Stimulated activated CD4-positive, alpha-beta T cell treated with anti-CD3 and anti-CD28 coated beads, Interleukin-1b, Interleukin-23, amount 100 ng/mL, for 24 hours (primary cell): ENCODE results near the gene TCP11L1.
"Not testable (repeated sequence)": the region's sequence is repeated elsewhere in the genome, so short reads cannot be mapped to it uniquely, and the experiment has no call there.

Source experiments
- DNase-seq, 4 experiments: peaks; one replicate each; pipeline ENCODE4 v3.0.0-alpha.2; 2020; ENCODE audit warnings: low read depth in 4 of 4, low spot score in 1 of 4

TCP11L1 gene

DNA sequence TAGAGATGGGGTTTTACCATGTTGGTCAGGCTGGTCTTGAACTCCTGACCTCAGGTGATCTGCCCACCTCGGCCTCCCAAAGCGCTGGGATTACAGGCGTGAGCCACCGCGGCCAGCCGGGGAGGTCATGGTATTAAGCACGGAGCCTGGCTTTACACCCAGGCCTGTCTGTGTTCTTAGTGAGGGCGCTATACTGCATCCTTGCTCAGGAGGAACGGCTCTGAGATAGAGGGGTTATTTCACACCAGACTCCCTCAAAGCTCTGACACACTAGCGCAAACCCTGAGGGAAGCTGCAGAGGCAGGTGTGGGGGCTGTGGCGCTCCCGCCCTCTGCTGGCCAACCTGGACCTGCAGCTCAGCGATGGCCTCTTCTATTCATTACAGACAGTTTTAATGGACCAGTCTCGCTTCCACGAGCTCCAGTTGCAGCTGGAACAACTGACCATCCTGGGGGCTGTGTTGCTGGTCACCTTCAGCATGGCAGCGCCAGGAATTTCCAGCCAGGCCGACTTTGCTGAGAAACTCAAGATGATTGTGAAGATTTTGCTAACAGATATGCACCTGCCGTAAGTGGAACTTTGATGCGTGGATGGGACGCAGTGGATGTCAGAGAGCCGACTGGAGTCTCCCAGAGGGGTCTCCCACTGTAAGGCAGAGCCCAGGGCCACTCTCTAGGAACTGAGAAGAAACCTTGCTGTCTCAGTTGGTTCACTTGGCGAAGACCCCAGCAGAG, 26.2 kb downstream of the TCP11L1 start:
- peak; percentile 26 to 58 (median 52) for DNase-seq

DNA sequence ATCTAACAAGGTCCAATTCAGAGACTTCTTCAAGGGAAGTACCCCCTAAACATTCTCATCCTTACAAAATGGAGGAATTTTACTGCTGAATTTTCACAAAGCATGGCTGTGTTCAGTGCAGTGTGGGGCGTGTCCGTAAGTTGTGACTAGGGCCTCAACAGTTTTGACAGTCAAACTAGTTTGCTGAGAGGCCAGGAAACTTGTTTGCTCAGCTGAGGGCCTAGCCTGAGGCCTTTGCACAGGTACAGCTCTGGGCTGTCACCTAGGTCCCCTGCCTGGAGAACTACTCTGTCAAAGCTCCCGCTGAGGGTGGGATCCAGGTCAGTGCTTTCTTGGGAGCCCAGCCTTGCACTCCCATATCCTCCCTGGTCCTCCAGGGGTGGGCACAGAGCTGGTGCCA, 27.9 kb downstream of the TCP11L1 start:
- DNase-seq, result no peak

DNA sequence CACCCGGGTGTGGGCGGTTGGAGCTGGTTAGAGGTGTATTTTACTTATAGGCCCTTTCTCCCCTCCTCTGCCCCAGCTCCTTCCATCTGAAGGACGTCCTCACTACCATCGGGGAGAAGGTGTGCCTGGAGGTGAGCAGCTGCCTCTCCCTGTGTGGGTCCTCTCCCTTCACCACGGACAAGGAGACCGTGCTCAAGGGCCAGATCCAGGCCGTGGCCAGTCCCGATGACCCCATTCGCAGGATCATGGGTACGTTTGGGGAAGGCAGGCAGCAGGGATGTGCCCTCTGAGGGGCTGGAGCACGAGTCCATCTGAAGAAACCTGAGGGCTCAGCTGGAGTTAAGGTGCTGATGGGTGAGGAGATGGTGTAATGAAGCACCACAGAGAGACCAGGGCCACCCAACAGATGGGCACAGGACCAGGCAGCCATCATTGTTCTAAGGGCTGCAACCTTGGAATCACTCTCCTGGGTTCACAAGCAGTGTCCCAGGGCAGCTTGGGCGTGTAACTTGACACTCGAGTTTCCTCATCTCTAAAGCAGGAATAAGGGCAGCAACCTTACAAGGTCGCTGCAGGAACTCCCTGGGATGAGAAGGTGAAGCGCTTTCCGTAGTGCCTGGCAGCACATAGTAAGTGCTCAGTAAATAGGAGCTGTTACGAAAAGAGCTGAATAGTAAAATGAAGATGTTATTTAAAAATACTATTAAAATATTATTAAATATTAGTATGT, 29.4 kb downstream of the TCP11L1 start:
- DNase-seq, result no peak

DNA sequence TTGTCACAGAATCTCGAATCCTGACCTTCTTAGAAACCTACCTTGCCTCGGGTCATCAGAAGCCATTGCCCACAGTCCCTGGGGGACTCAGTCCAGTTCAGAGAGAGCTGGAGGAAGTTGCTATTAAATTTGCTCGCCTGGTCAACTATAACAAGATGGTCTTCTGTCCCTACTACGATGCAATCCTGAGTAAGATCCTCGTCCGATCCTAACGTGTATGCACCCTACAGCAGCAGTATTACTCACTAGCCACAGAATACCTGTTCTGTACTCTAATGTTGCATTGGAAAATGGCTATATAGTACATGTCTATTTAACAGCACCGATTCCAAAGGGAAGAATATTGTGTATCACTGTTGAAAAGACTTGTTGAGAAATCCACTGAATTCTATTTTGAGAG, 33.1 kb downstream of the TCP11L1 start:
- DNase-seq, result no peak

DNA sequence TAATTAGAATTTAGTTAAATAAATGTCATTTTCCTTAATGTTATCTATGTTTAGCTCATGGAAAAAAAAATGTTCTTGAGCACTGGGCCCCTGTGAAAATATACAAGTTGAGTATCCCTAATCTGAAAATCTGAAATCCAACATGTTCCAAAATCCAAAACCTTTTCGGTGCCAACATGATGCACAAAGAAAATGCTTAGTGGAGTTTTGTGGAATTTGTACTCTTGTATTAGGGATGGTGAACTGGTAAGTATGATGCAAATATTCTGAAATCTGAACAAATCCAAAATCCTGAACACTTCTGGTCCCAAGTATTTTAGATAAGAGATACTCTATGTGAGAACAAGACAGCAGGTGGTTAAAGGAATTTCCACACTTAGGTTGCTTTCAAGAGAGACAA, 44.5 kb downstream of the TCP11L1 start:
- DNase-seq, result no peak

DNA sequence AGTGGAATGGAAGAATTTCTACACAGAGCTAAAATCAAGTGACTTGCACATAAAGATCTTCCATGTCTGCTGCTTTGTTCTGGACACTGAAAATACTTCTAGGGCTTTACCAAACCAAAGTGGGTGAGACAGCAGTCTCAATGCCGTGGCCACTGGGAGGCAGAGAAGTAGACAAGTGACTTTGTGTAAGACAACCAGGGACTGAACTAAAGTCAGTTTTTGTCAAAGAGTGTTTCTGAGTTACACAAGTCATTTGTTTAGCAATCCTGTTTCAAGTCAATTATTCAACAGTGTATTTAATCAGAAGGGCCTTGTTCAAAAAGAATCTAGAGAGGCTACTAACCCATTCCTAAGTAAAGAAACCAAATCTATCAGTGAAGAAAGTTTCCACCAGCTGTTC, 46.6 kb downstream of the TCP11L1 start:
- no peak for DNase-seq

DNA sequence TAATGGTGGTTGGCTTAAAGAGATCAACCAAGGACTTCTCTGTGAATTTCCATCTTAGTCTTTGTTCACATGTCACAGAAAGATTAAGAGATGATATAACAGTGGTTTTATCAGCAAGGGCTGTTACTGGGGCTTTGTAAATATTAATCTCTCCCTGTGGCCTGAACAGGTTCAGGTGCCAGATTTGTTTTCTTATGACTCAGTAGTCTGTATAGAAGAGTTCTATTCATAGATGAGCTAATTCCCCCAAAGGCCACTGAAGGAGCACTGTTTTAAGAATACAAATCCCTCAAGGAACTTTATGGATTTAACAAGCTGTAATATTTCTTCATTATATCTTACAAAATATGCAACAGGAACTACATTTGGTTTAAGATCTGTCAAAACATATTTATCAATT, 50.4 kb downstream of the TCP11L1 start:
- no peak for DNase-seq

DNA sequence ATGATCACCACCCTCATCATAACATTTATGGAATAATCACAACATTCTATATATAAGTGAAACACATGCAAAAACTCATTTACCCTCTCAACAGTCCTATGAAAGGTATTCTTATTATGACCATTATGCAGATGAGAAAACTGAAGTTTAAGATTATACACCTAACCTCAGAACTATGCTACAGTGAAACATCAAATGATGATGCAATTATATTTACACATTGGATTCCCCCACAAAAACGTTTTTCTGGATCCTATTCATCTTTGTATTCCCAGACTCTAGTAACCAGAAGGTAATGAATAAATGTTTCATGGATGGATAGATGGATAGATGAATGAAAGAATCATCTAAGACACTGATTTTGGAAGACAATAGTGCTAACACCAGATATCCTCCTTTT, 54.8 kb downstream of the TCP11L1 start:
- DNase-seq, result no peak

DNA sequence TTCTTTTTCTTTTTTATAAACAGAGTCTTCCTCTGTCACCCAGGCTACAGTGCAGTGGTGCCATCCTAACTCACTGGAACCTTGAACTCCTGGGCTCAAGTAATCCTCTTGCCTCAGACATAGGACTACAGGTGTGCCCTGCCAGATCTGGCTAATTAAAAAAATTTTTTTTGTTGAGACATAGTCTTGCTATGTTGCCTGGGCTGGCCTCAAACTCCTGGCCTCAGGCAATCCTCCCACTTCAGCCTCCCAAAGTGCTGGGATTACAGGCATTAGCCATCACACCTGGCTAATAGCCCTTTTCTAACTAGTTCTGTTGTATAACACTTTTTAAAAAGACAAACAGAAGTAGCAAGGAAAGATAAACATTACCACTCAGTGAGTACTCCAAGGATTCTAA, 64.5 kb downstream of the TCP11L1 start:
- no peak for DNase-seq

DNA sequence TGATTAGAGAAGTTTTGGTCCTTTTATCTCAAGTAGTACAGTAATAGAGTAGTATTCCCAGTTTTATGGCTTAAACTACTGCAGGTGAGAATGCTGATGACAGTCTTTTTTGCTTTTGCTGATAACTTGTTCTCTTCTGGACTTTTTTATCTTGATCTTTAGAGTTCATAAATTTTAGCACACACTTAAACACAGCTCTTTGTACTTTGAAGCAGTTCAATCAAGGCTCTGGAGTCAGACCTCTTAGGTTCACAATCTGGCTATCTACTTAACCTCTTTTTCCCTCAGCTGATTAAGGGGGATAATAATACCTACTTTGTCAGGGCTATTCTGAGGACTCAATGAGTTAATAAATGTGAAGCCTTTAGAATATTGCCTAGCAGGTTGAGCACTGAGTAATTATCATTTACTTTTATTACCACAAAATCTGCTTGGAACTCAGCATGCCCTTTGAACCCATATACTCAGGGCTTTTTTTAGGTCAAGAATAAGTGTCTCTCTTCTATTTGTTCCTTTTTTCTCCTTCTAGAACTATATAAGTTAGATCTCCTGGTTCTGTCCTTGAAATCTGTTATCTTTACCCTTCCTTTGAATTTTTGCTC, 70.0 kb downstream of the TCP11L1 start:
- no peak for DNase-seq

DNA sequence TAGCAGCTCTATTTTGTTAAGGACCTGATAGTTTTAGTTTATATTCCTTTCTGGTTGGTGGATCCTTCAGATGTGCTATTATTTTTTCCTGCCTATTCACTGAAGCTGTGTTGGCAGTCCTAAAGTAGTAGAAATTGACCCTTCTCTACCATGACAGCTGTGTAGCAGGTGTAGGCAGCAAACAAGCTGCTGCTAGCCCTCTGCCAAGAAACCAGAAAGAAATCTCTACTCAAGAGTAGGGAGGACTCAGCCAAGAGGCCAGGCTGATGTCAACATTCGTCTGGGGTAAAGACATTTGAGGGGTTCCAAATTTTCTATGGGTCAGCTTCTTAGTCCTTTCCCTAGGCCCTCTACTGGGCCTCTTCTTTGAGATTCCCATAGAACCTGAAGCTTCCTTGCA, 70.7 kb downstream of the TCP11L1 start:
- no peak for DNase-seq

DNA sequence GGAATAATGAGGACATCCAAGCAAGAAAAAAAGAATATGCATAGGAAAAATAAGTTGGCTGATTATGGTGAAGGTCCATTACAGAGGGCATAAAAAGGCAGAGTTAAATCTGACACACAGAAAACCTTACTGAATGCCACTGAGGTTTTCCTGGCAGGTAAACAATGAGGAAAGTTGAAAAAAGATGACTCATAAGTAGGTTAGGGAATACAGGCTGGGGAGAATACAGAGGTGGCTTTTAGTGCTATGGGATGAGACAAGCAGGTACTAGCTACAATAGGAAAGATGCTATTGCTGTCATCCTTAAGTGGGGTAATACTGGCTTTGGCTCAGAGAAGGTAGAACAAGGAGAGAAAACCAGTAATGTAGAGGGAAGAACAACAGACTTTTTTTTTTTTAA, 77.2 kb downstream of the TCP11L1 start:
- DNase-seq, result no peak

DNA sequence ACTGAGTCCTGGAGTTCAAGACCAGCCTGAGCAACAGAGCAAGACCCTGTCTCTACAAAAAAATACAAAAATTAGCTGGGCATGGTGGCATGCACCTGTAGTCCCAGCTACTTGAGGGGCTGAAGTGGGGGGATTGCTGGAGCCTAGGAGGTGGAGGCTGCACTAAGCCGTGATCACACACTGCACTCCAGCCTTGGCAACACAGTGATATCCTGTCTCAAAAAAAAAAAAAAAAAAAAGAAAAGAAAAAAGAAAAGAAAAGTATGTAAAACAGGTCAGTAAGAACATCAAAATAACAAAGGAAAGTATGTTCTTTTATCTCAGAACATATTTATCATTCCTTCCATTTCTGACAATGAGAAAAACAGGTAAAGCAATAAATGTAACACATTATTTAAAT, 83.3 kb downstream of the TCP11L1 start:
- not testable (repeated sequence) for DNase-seq
